Skeletal muscle satellite cell (primary cell): ENCODE measurements around the gene RAB15.

Source experiments
- H3K27me3 ChIP-seq: 2 replicates; pipeline ENCODE4 v1.7.0; 2013; ENCODE audit warnings: low read length; ENCODE audit not compliant: control insufficient read depth, insufficient read depth
- H3K36me3 ChIP-seq: 2 replicates; pipeline ENCODE4 v1.7.0; 2013; ENCODE audit warnings: mild to moderate bottlenecking, control low read depth, low read length; ENCODE audit not compliant: insufficient read depth
- H3K4me1 ChIP-seq: 2 replicates; pipeline ENCODE4 v1.7.0; 2013; ENCODE audit warnings: low read length; ENCODE audit not compliant: control insufficient read depth, insufficient read depth
- H3K4me2 ChIP-seq: 2 replicates; pipeline ENCODE4 v1.7.0; 2013; ENCODE audit warnings: mild to moderate bottlenecking, low read length
- H3K4me3 ChIP-seq: 2 replicates; pipeline ENCODE4 v1.7.0; 2013; ENCODE audit warnings: low read length
- H3K9ac ChIP-seq: 2 replicates; pipeline ENCODE4 v1.7.0; 2013; ENCODE audit warnings: mild to moderate bottlenecking, low read depth, low read length, moderate library complexity
- H3K9me3 ChIP-seq: replicated peaks from 2 replicates; pipeline ENCODE4 v1.7.0; 2013; ENCODE audit warnings: mild to moderate bottlenecking, control low read depth, low read length

RAB15 gene

DNA sequence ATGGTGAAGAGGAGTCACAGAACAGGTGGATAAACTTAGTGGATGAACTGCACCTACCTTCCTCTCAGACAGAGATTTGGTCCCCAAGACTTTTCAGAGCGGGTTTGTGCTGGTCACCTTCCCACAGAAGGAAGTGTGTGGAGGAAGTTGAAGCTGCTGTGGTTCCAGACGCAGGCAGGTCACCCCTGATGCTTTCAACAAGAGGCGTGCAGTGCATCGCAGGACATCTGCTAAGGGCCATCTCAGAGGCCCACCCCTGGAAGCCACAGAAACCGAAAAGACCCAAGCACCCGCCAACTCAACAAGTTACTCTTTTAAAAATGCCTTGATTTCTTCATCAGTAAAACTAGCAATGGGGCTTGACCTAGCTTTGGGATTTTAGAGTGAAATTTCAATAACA is 28.6 kb downstream of the RAB15 start:
- H3K27me3 ChIP-seq = no peaks in the 10 kb centered on the region
- no peak overlapping the region for H3K9ac ChIP-seq
- H3K4me2 ChIP-seq = no peak overlapping the region
- no peaks in the 10 kb centered on the region for H3K9me3 ChIP-seq
- no peak overlapping the region for H3K4me3 ChIP-seq
- H3K4me1 ChIP-seq = no peaks in the 10 kb centered on the region
- peaks cover 17% of the 10 kb centered on the region for H3K36me3 ChIP-seq

- H3K9me3 ChIP-seq = no peaks in the 10 kb centered on the region
- no peaks in the 10 kb centered on the region for H3K27me3 ChIP-seq
- H3K9ac ChIP-seq = no peak within 1 kb of the TSS
- H3K4me1 ChIP-seq = no peaks in the 10 kb centered on the region
- no peak within 1 kb of the TSS for H3K4me2 ChIP-seq
- H3K36me3 ChIP-seq = peaks cover 17% of the 10 kb centered on the region
- H3K4me3 ChIP-seq = no peak within 1 kb of the TSS
These were observed 29.5 kb downstream of the RAB15 start, which contains the start of gene GPX2 for GRCh38 chr14:64942531-64943111. Gene GPX2, minus strand, starts transcription at chr14:64942745. Its CDS starts 19 bp downstream, at chr14:64942726.

DNA sequence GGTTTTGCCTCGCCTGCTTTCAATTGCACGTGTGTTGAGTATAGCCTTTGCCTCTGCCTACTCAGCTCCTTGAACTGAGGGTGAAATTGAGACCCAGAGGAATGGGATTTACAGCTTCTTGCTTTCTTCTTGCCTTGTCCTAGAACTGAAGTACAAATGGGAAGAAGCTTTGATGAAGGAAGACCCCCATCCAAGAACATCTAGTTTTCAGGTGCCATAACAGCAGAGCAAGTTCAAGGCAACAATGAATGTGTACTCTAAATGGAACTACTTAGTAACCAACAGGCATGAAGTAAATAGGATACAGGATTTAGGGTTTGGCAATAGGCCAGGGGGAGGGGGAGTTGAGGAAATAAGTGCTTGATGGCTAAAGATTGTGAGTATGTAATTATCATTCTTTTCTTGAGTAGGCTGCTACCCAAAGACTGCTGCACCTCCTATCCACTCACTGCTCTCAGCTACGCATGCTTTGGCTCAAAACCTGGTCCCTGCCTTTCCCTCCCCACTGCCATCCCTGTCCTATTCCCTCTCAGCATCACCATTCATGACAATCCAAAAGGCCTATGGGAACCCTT is 31.7 kb downstream of the RAB15 start:
- peaks cover 17% of the 10 kb centered on the region for H3K36me3 ChIP-seq

DNA sequence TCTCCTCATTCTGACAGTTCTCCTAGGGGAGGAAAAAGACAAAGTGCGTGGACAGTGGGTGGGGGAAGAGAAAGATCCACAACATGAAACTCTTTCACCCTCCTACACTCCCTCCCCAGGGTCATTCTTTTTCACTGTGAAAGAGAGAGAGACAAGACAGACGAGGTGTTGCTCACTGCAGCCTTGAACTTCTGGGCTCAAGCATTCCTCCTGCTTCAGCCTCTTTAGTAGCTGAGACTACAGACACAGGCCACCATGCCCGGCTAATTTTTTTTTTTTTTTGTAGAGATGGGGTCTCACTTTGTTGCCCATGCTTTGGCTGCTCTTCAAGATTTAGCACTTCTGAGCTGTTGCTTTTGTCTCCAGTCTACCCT is 32.3 kb downstream of the RAB15 start:
- H3K27me3 ChIP-seq = no peaks in the 10 kb centered on the region
- H3K4me2 ChIP-seq = no peak overlapping the region
- H3K4me1 ChIP-seq = no peaks in the 10 kb centered on the region
- H3K36me3 ChIP-seq = peaks cover 17% of the 10 kb centered on the region
- H3K9ac ChIP-seq = no peak overlapping the region
- H3K4me3 ChIP-seq = no peak overlapping the region
- no peaks in the 10 kb centered on the region for H3K9me3 ChIP-seq

More for the DNA sequence above, 31.7 kb downstream of the RAB15 start:
- Histone ChIP-seq H3K9ac (no peak overlapping the region), H3K27me3 (no peaks in the 10 kb centered on the region), H3K9me3 (no peaks in the 10 kb centered on the region), H3K4me2 (no peak overlapping the region), H3K4me3 (no peak overlapping the region), H3K4me1 (no peaks in the 10 kb centered on the region)

GRCh38 chr14:64938972-64939816 is 32.9 kb downstream of the RAB15 start:
- H3K4me1 ChIP-seq = peaks cover 3% of the 10 kb centered on the region
- H3K27me3 ChIP-seq = no peaks in the 10 kb centered on the region
- no peak overlapping the region for H3K9ac ChIP-seq
- H3K4me2 ChIP-seq = no peak overlapping the region
- H3K36me3 ChIP-seq = peaks cover 17% of the 10 kb centered on the region
- no peak overlapping the region for H3K4me3 ChIP-seq
- H3K9me3 ChIP-seq = no peaks in the 10 kb centered on the region

- Histone ChIP-seq H3K9ac (no peak overlapping the region), H3K4me1 (peaks cover 3% of the 10 kb centered on the region), H3K9me3 (no peaks in the 10 kb centered on the region), H3K36me3 (peaks cover 25% of the 10 kb centered on the region), H3K4me2 (no peak overlapping the region), H3K27me3 (no peaks in the 10 kb centered on the region), H3K4me3 (no peak overlapping the region)
These were observed 34.3 kb downstream of the RAB15 start for GRCh38 chr14:64937821-64938193.

DNA sequence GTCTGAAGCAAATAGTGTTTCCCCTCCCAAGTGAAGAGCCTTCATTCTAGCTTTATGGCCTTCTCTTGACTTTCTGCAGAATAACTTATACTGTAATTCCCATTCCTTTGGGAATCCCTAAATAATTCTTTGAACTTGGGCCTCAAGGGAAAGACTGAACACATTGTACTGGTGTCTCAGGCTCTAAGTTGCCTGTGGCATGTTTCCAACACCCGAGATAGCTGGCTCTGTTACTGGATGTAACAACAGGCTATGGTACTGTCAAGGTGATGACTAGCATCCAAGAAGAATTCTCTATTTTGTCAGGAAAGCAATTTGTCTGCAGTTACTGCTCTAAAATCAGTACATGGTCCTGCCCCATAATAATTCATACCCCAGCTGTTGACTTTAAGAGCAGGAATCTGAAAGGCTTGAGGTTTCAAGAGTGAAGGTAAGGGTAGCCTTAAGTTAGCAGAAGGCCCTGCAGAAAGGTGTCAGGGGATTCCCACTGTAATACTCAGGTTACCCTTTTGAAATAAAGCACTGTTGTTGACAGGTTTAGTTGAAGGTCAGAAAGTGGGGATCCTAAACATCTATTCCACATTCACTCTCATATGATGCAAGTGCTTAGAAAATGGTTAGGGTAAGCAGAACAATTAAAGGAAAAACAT is 34.8 kb downstream of the RAB15 start:
- H3K4me3 ChIP-seq = no peak overlapping the region
- H3K36me3 ChIP-seq = peaks cover 24% of the 10 kb centered on the region
- H3K4me2 ChIP-seq = no peak overlapping the region
- H3K27me3 ChIP-seq = no peaks in the 10 kb centered on the region
- H3K9ac ChIP-seq = no peak overlapping the region
- no peaks in the 10 kb centered on the region for H3K9me3 ChIP-seq
- H3K4me1 ChIP-seq = peaks cover 3% of the 10 kb centered on the region

- Histone ChIP-seq H3K4me2 (no peak overlapping the region), H3K4me3 (no peak overlapping the region), H3K27me3 (no peaks in the 10 kb centered on the region), H3K9me3 (no peaks in the 10 kb centered on the region), H3K4me1 (peaks cover 3% of the 10 kb centered on the region), H3K9ac (no peak overlapping the region), H3K36me3 (peaks cover 34% of the 10 kb centered on the region)
These were observed 36.6 kb downstream of the RAB15 start for GRCh38 chr14:64935508-64935907.

DNA sequence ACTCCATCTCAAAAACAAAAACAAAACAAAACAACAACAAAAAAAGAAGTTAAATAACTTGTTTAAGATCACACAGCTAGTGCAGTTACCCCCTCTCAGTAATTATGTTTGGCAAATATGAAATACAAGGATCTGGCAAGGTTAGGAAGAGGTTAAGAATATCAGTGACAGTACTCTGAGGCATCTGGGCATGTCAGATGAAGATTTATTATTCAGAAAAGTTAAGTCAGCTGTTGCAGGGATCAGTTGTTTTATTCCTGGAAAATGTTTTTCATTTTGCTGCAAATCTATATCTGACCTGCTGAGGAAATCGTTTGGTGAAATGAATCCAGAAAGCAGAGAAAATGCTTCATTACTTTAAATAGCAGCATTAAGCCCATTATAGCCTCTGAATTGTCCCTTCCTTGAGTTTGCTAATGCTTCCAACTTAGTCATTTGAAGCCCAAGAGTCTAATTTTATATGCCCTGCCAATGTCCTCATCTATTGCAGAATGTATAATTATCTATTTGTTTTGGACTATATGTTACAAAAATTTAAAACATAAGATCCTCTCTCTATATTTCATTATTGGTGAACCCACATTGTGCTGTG is 37.7 kb downstream of the RAB15 start:
- H3K4me1 ChIP-seq = peaks cover 3% of the 10 kb centered on the region
- no peak overlapping the region for H3K9ac ChIP-seq
- peaks cover 31% of the 10 kb centered on the region for H3K36me3 ChIP-seq
- H3K4me3 ChIP-seq = no peak overlapping the region
- H3K9me3 ChIP-seq = no peaks in the 10 kb centered on the region
- H3K27me3 ChIP-seq = no peaks in the 10 kb centered on the region
- no peak overlapping the region for H3K4me2 ChIP-seq

DNA sequence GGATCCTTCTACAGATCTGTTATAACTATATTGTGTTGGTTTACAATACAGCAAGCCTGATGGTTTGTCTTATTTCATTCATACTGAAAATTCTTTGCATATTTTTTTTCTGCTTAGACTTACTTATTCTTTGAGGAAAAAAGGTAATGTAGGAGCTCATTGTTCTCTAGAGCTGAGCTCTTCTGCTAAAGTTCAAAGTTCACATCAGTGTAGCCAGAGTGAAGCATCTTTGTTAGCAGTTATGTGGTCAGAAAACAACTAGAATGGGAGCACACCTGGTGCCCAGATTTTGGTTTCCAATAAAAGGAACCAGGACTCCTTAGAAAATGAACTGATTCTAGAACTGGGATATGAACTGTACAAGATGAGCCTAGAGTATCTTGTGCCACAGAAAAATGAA is 39.9 kb downstream of the RAB15 start:
- no peak overlapping the region for H3K4me2 ChIP-seq

DNA sequence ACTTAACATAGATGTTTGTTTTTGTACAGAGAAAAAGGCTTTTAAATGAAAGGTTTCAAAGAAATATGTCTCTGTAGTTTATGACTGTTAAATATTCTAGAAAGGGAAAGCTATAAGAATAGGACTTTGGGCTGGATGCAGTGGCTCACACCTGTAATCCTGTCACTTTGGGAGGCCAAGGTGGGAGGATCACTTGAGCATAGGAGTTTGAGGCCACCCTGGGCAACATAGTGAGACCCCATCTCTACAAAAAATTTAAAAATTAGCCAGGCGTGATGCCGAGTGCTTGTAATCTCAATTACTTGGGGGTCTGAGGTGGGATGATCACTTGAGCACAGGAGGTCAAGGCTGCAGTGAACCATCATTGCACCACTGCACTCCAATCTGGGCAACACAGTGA is 41.0 kb downstream of the RAB15 start:
- Histone ChIP-seq H3K4me1 (peaks cover 3% of the 10 kb centered on the region), H3K4me3 (no peak overlapping the region), H3K27me3 (no peaks in the 10 kb centered on the region), H3K36me3 (peaks cover 48% of the 10 kb centered on the region), H3K9me3 (no peaks in the 10 kb centered on the region), H3K4me2 (no peak overlapping the region), H3K9ac (no peak overlapping the region)

More for the DNA sequence above, 39.9 kb downstream of the RAB15 start:
- Histone ChIP-seq H3K4me1 (peaks cover 3% of the 10 kb centered on the region), H3K36me3 (peaks cover 37% of the 10 kb centered on the region), H3K9me3 (no peaks in the 10 kb centered on the region), H3K4me3 (no peak overlapping the region), H3K27me3 (no peaks in the 10 kb centered on the region), H3K9ac (no peak overlapping the region)
